Breast epithelium (tissue), 4 donors: ENCODE results near the gene CCDC106. TPM values are rescaled to one million over a fixed set of nuclear protein-coding genes. Genes with fewer than 3 reads are reported as not detected.

ENCODE experiments used
- DNase-seq, 2 donors: peaks; one replicate each; pipeline ENCODE4 v3.0.0-alpha.2; 2019; ENCODE audit warnings: low spot score in 2 of 2
- H3K27ac ChIP-seq, 2 donors: fragments of 200-600 bp; sonication (generic) in 1 of 2; one replicate each; pipeline ENCODE4 v1.5.1; 2016 to 2019; ENCODE audit warnings: mild to moderate bottlenecking in 1 of 2
- H3K27me3 ChIP-seq, 2 donors: fragments of 200-600 bp; sonication (generic) in 1 of 2; one replicate each; pipeline versions ENCODE4 v1.5.1 to v1.6.0; 2017 to 2019; ENCODE audit warnings: control low read depth in 1 of 2, mild to moderate bottlenecking in 1 of 2
- H3K36me3 ChIP-seq: fragments of 200-600 bp; one replicate; pipeline ENCODE4 v1.5.1; 2019
- H3K4me1 ChIP-seq, 2 donors: fragments of 200-600 bp; sonication (generic); one replicate each; pipeline ENCODE4 v1.5.1; 2016 to 2019; ENCODE audit warnings: control low read depth in 1 of 2
- H3K4me3 ChIP-seq, 3 donors: fragments of 200-600 bp; sonication (generic); 1 replicate in 2 of 3; 2 replicates in 1 of 3; pipeline ENCODE4 v1.5.1; 2016 to 2019; ENCODE audit warnings: mild to moderate bottlenecking in 3 of 3, moderate library complexity in 2 of 3
- H3K9me3 ChIP-seq, 2 donors: fragments of 200-600 bp; sonication (generic) in 1 of 2; one replicate each; pipeline ENCODE4 v1.5.1; 2016 to 2019; ENCODE audit warnings: control low read depth in 1 of 2
- POLR2A ChIP-seq: fragments of 450-650 bp; IDR thresholded peaks from one replicate; pipeline ENCODE4 v1.6.1; 2016; ENCODE audit warnings: antibody characterized with exemption, mild to moderate bottlenecking, moderate library complexity
- POLR2AphosphoS5 ChIP-seq, 3 donors: sonication (generic); formaldehyde crosslinking; IDR thresholded peaks; one replicate each; pipeline ENCODE4 v1.6.1; 2017; ENCODE audit warnings: antibody characterized with exemption in 3 of 3
- intact Hi-C: fragments of 100-400 bp; cut with DNase I; formaldehyde crosslinking; loops from one replicate; pipeline ENCODE4 v1.15.1; 2023; ENCODE audit warnings: low total_unique reads
- total RNA-seq, 3 donors: library from RNA; depleted of rRNA; stranded (reverse); fragments of >200 nt; gene quantifications; one replicate each; pipeline ENCODE4 v1.1.0, GENCODE V29; 2016
- TF ChIP-seq, protein P1 (sequence below), 3 donors: fragments of 450-650 bp; IDR thresholded peaks; one replicate each; pipeline ENCODE4 v1.5.1; 2016 to 2017; ENCODE audit warnings: antibody characterized with exemption in 3 of 3, mild to moderate bottlenecking in 3 of 3, moderate library complexity in 3 of 3

Gene CCDC106
- total RNA-seq, 3 donors from 2014 or later = 7.9 to 10.5 (median 10.2) TPM

DNA sequence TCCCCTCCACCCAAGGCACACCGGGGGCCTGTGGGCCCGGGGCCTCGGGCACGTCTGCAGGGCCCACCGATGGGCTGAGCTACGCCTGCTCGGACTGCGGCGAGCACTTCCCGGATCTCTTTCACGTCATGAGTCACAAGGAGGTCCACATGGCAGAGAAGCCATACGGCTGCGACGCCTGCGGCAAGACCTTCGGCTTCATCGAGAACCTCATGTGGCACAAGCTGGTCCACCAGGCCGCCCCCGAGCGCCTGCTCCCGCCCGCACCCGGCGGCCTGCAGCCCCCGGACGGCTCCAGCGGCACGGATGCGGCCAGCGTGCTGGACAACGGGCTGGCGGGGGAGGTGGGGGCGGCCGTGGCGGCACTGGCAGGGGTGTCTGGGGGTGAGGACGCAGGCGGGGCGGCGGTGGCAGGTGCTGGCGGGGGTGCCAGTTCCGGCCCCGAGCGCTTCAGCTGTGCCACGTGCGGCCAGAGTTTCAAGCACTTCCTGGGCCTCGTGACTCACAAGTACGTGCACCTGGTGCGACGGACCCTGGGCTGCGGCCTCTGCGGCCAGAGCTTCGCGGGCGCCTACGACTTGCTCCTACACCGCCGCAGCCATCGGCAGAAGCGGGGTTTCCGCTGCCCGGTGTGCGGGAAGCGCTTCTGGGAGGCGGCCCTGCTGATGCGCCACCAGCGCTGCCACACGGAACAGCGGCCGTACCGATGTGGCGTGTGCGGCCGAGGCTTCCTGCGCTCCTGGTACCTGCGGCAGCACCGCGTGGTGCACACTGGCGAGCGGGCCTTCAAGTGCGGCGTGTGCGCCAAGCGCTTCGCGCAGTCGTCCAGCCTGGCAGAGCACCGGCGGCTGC is 32.2 kb upstream of the CCDC106 start:
- intact Hi-C loops = no loop called here

DNA sequence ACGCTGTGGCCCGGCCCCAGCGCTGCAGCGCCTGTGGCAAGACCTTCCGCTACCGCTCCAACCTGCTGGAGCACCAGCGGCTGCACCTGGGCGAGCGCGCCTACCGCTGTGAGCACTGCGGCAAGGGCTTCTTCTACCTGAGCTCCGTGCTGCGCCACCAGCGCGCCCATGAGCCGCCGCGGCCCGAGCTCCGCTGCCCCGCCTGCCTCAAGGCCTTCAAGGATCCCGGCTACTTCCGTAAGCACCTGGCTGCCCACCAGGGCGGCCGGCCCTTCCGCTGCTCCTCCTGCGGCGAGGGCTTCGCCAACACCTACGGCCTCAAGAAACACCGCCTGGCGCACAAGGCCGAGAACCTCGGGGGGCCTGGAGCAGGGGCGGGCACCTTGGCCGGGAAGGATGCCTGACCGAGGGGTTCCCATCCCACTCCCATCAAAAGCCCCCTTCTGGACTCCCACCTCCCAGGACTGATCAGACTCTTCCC is 31.6 kb upstream of the CCDC106 start:
- intact Hi-C loops = no loop called here
- Histone ChIP-seq H3K36me3 (peaks cover 22% of the 10 kb centered on the region), H3K4me3 (peak overlapping the region in 2 of 3 donors; percentile 1 to 5), H3K27me3 (no peaks in the 10 kb centered on the region), H3K27ac (no peak overlapping the region), H3K4me1 (no peaks in the 10 kb centered on the region), H3K9me3 (no peaks in the 10 kb centered on the region)
- no peak for DNase-seq
- TF ChIP-seq POLR2A = no peak
- no peak for TF ChIP-seq POLR2AphosphoS5 (IDR thresholded peaks at IDR 0.05)
- TF ChIP-seq, protein P1, sequence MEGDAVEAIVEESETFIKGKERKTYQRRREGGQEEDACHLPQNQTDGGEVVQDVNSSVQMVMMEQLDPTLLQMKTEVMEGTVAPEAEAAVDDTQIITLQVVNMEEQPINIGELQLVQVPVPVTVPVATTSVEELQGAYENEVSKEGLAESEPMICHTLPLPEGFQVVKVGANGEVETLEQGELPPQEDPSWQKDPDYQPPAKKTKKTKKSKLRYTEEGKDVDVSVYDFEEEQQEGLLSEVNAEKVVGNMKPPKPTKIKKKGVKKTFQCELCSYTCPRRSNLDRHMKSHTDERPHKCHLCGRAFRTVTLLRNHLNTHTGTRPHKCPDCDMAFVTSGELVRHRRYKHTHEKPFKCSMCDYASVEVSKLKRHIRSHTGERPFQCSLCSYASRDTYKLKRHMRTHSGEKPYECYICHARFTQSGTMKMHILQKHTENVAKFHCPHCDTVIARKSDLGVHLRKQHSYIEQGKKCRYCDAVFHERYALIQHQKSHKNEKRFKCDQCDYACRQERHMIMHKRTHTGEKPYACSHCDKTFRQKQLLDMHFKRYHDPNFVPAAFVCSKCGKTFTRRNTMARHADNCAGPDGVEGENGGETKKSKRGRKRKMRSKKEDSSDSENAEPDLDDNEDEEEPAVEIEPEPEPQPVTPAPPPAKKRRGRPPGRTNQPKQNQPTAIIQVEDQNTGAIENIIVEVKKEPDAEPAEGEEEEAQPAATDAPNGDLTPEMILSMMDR (IDR thresholded peaks at IDR 0.05) = no peak

More for the DNA sequence above, 32.2 kb upstream of the CCDC106 start:
- DNase-seq = no peak
- H3K4me1 ChIP-seq = no peaks in the 10 kb centered on the region
- peaks cover 22% of the 10 kb centered on the region for H3K36me3 ChIP-seq
- H3K27ac ChIP-seq = no peak overlapping the region
- H3K27me3 ChIP-seq = no peaks in the 10 kb centered on the region
- H3K4me3 ChIP-seq = no peak overlapping the region
- H3K9me3 ChIP-seq = no peaks in the 10 kb centered on the region
- TF ChIP-seq POLR2AphosphoS5 (IDR thresholded peaks at IDR 0.05) = no peak
- TF ChIP-seq, protein P1 (IDR thresholded peaks at IDR 0.05) = no peak
- TF ChIP-seq POLR2A = no peak

DNA sequence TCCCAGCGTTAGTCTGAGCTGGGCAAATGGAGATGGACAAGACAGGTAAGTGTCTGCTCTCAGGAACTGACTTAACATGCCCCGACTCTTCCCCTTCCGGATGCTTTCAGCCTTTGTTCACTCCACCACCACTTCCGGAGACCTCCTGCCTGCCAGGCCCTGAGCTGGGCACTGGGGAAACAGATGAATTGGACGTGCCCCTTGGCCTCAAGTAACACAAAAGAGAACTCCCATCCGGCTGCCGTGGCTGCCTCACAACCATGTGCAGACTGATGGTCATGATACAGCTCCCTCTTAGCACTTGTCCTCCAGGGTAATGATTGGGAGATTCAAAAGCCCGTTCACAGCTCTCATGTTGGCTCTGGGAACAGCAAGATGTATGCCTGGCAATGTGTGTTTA is 30.6 kb upstream of the CCDC106 start:
- Histone ChIP-seq H3K27ac (peak overlapping the region; percentile 6 to 58), H3K4me3 (no peak overlapping the region), H3K27me3 (no peaks in the 10 kb centered on the region), H3K36me3 (peaks cover 22% of the 10 kb centered on the region), H3K4me1 (no peaks in the 10 kb centered on the region), H3K9me3 (no peaks in the 10 kb centered on the region)
- intact Hi-C loops = no loop called here
- no peak for DNase-seq
- TF ChIP-seq POLR2AphosphoS5 (IDR thresholded peaks at IDR 0.05) (no peak), POLR2A (no peak)
- TF ChIP-seq, protein P1 (IDR thresholded peaks at IDR 0.05) = no peak

DNA sequence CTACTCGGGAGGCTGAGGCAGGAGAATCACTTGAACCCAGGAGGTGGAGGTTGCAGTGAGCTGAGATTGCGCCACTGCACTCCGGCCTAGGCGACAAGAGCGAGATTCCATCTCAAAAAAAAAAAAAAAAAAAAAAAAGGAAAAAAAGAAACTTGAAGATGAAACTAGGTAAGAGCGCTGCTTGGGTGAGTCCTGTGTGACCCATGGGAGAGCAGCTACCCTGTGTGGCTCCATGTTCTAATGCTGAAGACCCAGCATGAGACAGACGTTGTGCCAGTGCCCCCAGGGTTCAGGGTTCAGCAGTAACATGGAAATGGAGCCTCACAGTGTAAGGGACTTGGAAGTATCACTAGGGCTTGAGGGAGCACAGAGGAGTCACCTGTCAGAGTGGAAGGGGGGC is 29.6 kb upstream of the CCDC106 start:
- no peaks in the 10 kb centered on the region for H3K4me1 ChIP-seq
- H3K4me3 ChIP-seq = no peak overlapping the region
- H3K36me3 ChIP-seq = peaks cover 22% of the 10 kb centered on the region
- H3K27me3 ChIP-seq = no peaks in the 10 kb centered on the region
- intact Hi-C loops = no loop called here
- DNase-seq = no peak
- H3K9me3 ChIP-seq = no peaks in the 10 kb centered on the region
- TF ChIP-seq POLR2AphosphoS5 (IDR thresholded peaks at IDR 0.05) (no peak), POLR2A (no peak)
- TF ChIP-seq, protein P1 (IDR thresholded peaks at IDR 0.05) = no peak
- no peak overlapping the region for H3K27ac ChIP-seq

DNA sequence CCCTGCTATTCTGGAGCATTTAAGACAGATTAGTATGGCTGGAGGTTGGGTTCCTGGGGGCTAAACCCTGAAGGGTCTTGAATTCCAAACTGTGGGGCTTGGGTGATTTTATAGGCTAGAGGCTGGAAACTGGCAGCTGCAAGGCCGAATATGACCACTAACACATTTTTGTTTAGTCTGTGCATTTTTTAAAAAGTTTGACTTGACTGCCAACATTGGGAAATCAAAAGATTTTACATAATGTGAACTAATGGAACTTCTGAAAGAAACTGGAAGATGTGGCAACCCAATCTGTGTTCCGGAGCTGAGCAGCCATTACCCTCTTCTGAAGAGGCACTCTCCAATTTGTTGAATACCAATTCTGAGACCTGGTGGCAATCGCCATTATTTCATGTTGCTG is 28.7 kb upstream of the CCDC106 start:
- Histone ChIP-seq H3K36me3 (peaks cover 17% of the 10 kb centered on the region), H3K9me3 (no peaks in the 10 kb centered on the region), H3K4me1 (no peaks in the 10 kb centered on the region), H3K27ac (no peak overlapping the region), H3K27me3 (no peaks in the 10 kb centered on the region), H3K4me3 (no peak overlapping the region)
- intact Hi-C loops = no loop called here
- DNase-seq = no peak
- TF ChIP-seq POLR2A (no peak), POLR2AphosphoS5 (IDR thresholded peaks at IDR 0.05) (no peak)
- TF ChIP-seq, protein P1 (IDR thresholded peaks at IDR 0.05) = no peak
